GM12801 (cell line): ENCODE data around the gene NFAM1.

ENCODE experiments used
- CTCF ChIP-seq: IDR thresholded peaks from one replicate; pipeline ENCODE4 v1.5.1; 2011; ENCODE audit warnings: control low read depth; ENCODE audit not compliant: insufficient read length; ENCODE audit errors: extremely low read depth

NFAM1 gene

GRCh38 chr22:42357221-42357620 is 75.0 kb downstream of the NFAM1 start:
- no peak for TF ChIP-seq CTCF

GRCh38 chr22:42356533-42356932 is 75.7 kb downstream of the NFAM1 start:
- TF ChIP-seq CTCF, result no peak

GRCh38 chr22:42353883-42354727 is 78.1 kb downstream of the NFAM1 start:
- no peak for TF ChIP-seq CTCF

- no peak for TF ChIP-seq CTCF
Measured at GRCh38 chr22:42350373-42350772, 81.8 kb downstream of the NFAM1 start.

GRCh38 chr22:42347281-42347824 is 84.8 kb downstream of the NFAM1 start:
- TF ChIP-seq CTCF, result no peak

- TF ChIP-seq CTCF, result no peak
Measured at GRCh38 chr22:42346722-42347121, 85.5 kb downstream of the NFAM1 start.

- TF ChIP-seq CTCF, result no peak
Measured at GRCh38 chr22:42345458-42345857, 86.7 kb downstream of the NFAM1 start.
